ENCODE results near the gene AOPEP. TPM values are rescaled to one million over a fixed set of nuclear protein-coding genes. Genes with fewer than 3 reads are reported as not detected.

Gene AOPEP
- total RNA-seq, 5 donors from 2014 or later (not counting 1 experiment from before 2014, with no cell fraction given) = 10.4 to 14.8 (median 11.3) TPM

- Histone ChIP-seq H3K4me3 (ENCODE audit: control insufficient read depth in 1 of 2, extremely low read depth in 1 of 2, low read length in 1 of 2) (no peak overlapping the region), H3K36me3 (ENCODE audit: control insufficient read depth in 2 of 2, extremely low read depth in 1 of 2, insufficient read depth in 1 of 2, low read length in 1 of 2) (no peaks in the 10 kb centered on the region), H3K4me1 (ENCODE audit: control insufficient read depth in 1 of 2, extremely low read depth in 1 of 2, insufficient read depth in 2 of 2, low read length in 2 of 2) (no peaks in the 10 kb centered on the region), H3K27ac (ENCODE audit: low read length) (no peak overlapping the region), H3K27me3 (replicated peaks in 1 of 2; ENCODE audit: control insufficient read depth in 2 of 2, extremely low read depth in 1 of 2, insufficient read depth in 2 of 2, low read length in 1 of 2) (no peaks in the 10 kb centered on the region), H3K9me3 (no peaks in the 10 kb centered on the region)
- H3K27me3 Mint-ChIP-seq = no peaks in the 10 kb centered on the region
- ATAC-seq (replicated peaks in 1 of 4) (no peak), DNase-seq (no peak)
- ChIA-PET CTCF (no interaction called here), POLR2A (no interaction called here)
- WGBS (ENCODE audit: insufficient coverage) = 100% methylated on average over 1 of the region's 2 CpGs
- no peaks in the 10 kb centered on the region for H3K4me1 Mint-ChIP-seq
- H3K36me3 Mint-ChIP-seq = peaks cover 50% of the 10 kb centered on the region
- no peak overlapping the region for H3K4me3 Mint-ChIP-seq
- H3K9me3 Mint-ChIP-seq = no peaks in the 10 kb centered on the region
- no peak overlapping the region for H3K27ac Mint-ChIP-seq
Observed at GRCh38 chr9:94824411-94824810, 97.9 kb downstream of the AOPEP start.

- no peak overlapping the region for H3K4me3 Mint-ChIP-seq
- H3K4me1 Mint-ChIP-seq = peaks cover 0 to under 1% (median 0%) of the 10 kb centered on the region in 3 donors
- no peaks in the 10 kb centered on the region for H3K9me3 ChIP-seq
- no peaks in the 10 kb centered on the region for H3K27me3 Mint-ChIP-seq
- CTCF ChIA-PET = no interaction called here
- POLR2A ChIA-PET = no interaction called here
- WGBS (ENCODE audit: insufficient coverage) = 100% methylated on average over 3 of the region's 12 CpGs
- ATAC-seq (replicated peaks in 1 of 4) (no peak), DNase-seq (no peak)
- no peak overlapping the region for H3K27ac ChIP-seq (ENCODE audit: low read length)
- H3K4me1 ChIP-seq (ENCODE audit: control insufficient read depth in 1 of 2, extremely low read depth in 1 of 2, insufficient read depth in 2 of 2, low read length in 2 of 2) = no peaks in the 10 kb centered on the region
- no peaks in the 10 kb centered on the region for H3K27me3 ChIP-seq (replicated peaks in 1 of 2; ENCODE audit: control insufficient read depth in 2 of 2, extremely low read depth in 1 of 2, insufficient read depth in 2 of 2, low read length in 1 of 2)
- H3K9me3 Mint-ChIP-seq = no peaks in the 10 kb centered on the region
- no peak overlapping the region for H3K4me3 ChIP-seq (ENCODE audit: control insufficient read depth in 1 of 2, extremely low read depth in 1 of 2, low read length in 1 of 2)
- H3K27ac Mint-ChIP-seq = no peak overlapping the region
- peaks cover 53% of the 10 kb centered on the region for H3K36me3 Mint-ChIP-seq
- no peaks in the 10 kb centered on the region for H3K36me3 ChIP-seq (ENCODE audit: control insufficient read depth in 2 of 2, extremely low read depth in 1 of 2, insufficient read depth in 1 of 2, low read length in 1 of 2)
Observed at GRCh38 chr9:94824913-94825610, 98.6 kb downstream of the AOPEP start.

- no peak for ATAC-seq (replicated peaks in 1 of 4)
- CTCF ChIA-PET = interaction anchor here in 1 of 2 donors (0.8 kb wide), 1 partner anchor 1841 kb away, joined by 3 read pairs; no protein-coding TSS in a partner anchor
- Histone ChIP-seq H3K9me3 (no peaks in the 10 kb centered on the region), H3K4me3 (ENCODE audit: control insufficient read depth in 1 of 2, extremely low read depth in 1 of 2, low read length in 1 of 2) (no peak overlapping the region), H3K27ac (ENCODE audit: low read length) (no peak overlapping the region), H3K27me3 (replicated peaks in 1 of 2; ENCODE audit: control insufficient read depth in 2 of 2, extremely low read depth in 1 of 2, insufficient read depth in 2 of 2, low read length in 1 of 2) (no peaks in the 10 kb centered on the region), H3K4me1 (ENCODE audit: control insufficient read depth in 1 of 2, extremely low read depth in 1 of 2, insufficient read depth in 2 of 2, low read length in 2 of 2) (no peaks in the 10 kb centered on the region), H3K36me3 (ENCODE audit: control insufficient read depth in 2 of 2, extremely low read depth in 1 of 2, insufficient read depth in 1 of 2, low read length in 1 of 2) (no peaks in the 10 kb centered on the region)
- Mint-ChIP-seq H3K9me3 (no peaks in the 10 kb centered on the region), H3K4me1 (peaks cover 0 to 2% (median 0%) of the 10 kb centered on the region in 3 donors), H3K27me3 (no peaks in the 10 kb centered on the region), H3K4me3 (no peak overlapping the region), H3K36me3 (peaks cover 54% of the 10 kb centered on the region), H3K27ac (no peak overlapping the region)
- DNase-seq = no peak
- POLR2A ChIA-PET = no interaction called here
- no CpG with 5 or more reads among the region's 4 CpGs for WGBS (ENCODE audit: insufficient coverage)
Observed at GRCh38 chr9:94825611-94825958, 99.1 kb downstream of the AOPEP start.

- CTCF ChIA-PET = interaction anchor here in 1 of 2 donors (0.8 to 0.9 kb wide), 2 partner anchors 19 to 1841 kb away, joined by 3 read pairs; no protein-coding TSS in a partner anchor
- POLR2A ChIA-PET = no interaction called here
- Histone ChIP-seq H3K36me3 (ENCODE audit: control insufficient read depth in 2 of 2, extremely low read depth in 1 of 2, insufficient read depth in 1 of 2, low read length in 1 of 2) (no peaks in the 10 kb centered on the region), H3K9me3 (no peaks in the 10 kb centered on the region), H3K4me1 (ENCODE audit: control insufficient read depth in 1 of 2, extremely low read depth in 1 of 2, insufficient read depth in 2 of 2, low read length in 2 of 2) (no peaks in the 10 kb centered on the region), H3K4me3 (ENCODE audit: control insufficient read depth in 1 of 2, extremely low read depth in 1 of 2, low read length in 1 of 2) (no peak overlapping the region), H3K27ac (ENCODE audit: low read length) (no peak overlapping the region), H3K27me3 (replicated peaks in 1 of 2; ENCODE audit: control insufficient read depth in 2 of 2, extremely low read depth in 1 of 2, insufficient read depth in 2 of 2, low read length in 1 of 2) (no peaks in the 10 kb centered on the region)
- H3K4me3 Mint-ChIP-seq = no peak overlapping the region
- 95% methylated on average over 7 of the region's 9 CpGs for WGBS (ENCODE audit: insufficient coverage)
- H3K9me3 Mint-ChIP-seq = no peaks in the 10 kb centered on the region
- DNase-seq (no peak), ATAC-seq (replicated peaks in 1 of 4) (no peak)
- no peaks in the 10 kb centered on the region for H3K27me3 Mint-ChIP-seq
- peaks cover 0 to 2% (median 0%) of the 10 kb centered on the region in 3 donors for H3K4me1 Mint-ChIP-seq
- peaks cover 57% of the 10 kb centered on the region for H3K36me3 Mint-ChIP-seq
- H3K27ac Mint-ChIP-seq = no peak overlapping the region
Observed at GRCh38 chr9:94826044-94826443, 99.5 kb downstream of the AOPEP start.

- no peaks in the 10 kb centered on the region for H3K36me3 ChIP-seq (ENCODE audit: control insufficient read depth in 2 of 2, extremely low read depth in 1 of 2, insufficient read depth in 1 of 2, low read length in 1 of 2)
- ChIA-PET POLR2A (no interaction called here), CTCF (interaction anchor here in 1 of 2 donors (0.8 to 0.9 kb wide), 2 partner anchors 19 to 1842 kb away, joined by 3 read pairs; no protein-coding TSS in a partner anchor)
- peaks cover 0 to 6% (median 0%) of the 10 kb centered on the region in 3 donors for H3K9me3 Mint-ChIP-seq
- H3K27me3 ChIP-seq (replicated peaks in 1 of 2; ENCODE audit: control insufficient read depth in 2 of 2, extremely low read depth in 1 of 2, insufficient read depth in 2 of 2, low read length in 1 of 2) = no peaks in the 10 kb centered on the region
- no CpG with 5 or more reads among the region's 3 CpGs for WGBS (ENCODE audit: insufficient coverage)
- H3K36me3 Mint-ChIP-seq = peaks cover 62% of the 10 kb centered on the region
- H3K4me3 ChIP-seq (ENCODE audit: control insufficient read depth in 1 of 2, extremely low read depth in 1 of 2, low read length in 1 of 2) = no peak overlapping the region
- no peaks in the 10 kb centered on the region for H3K9me3 ChIP-seq
- no peaks in the 10 kb centered on the region for H3K27me3 Mint-ChIP-seq
- ATAC-seq (replicated peaks in 1 of 4) (no peak), DNase-seq (no peak)
- no peak overlapping the region for H3K27ac Mint-ChIP-seq
- H3K4me3 Mint-ChIP-seq = no peak overlapping the region
- H3K4me1 ChIP-seq (ENCODE audit: control insufficient read depth in 1 of 2, extremely low read depth in 1 of 2, insufficient read depth in 2 of 2, low read length in 2 of 2) = no peaks in the 10 kb centered on the region
- peaks cover 0 to 2% (median 0%) of the 10 kb centered on the region in 3 donors for H3K4me1 Mint-ChIP-seq
- no peak overlapping the region for H3K27ac ChIP-seq (ENCODE audit: low read length)
Observed at GRCh38 chr9:94826644-94827410, 100.3 kb downstream of the AOPEP start.

- Histone ChIP-seq H3K36me3 (ENCODE audit: control insufficient read depth in 2 of 2, extremely low read depth in 1 of 2, insufficient read depth in 1 of 2, low read length in 1 of 2) (no peaks in the 10 kb centered on the region), H3K4me3 (ENCODE audit: control insufficient read depth in 1 of 2, extremely low read depth in 1 of 2, low read length in 1 of 2) (no peak overlapping the region), H3K27me3 (replicated peaks in 1 of 2; ENCODE audit: control insufficient read depth in 2 of 2, extremely low read depth in 1 of 2, insufficient read depth in 2 of 2, low read length in 1 of 2) (no peaks in the 10 kb centered on the region), H3K9me3 (no peaks in the 10 kb centered on the region), H3K27ac (ENCODE audit: low read length) (no peak overlapping the region), H3K4me1 (ENCODE audit: control insufficient read depth in 1 of 2, extremely low read depth in 1 of 2, insufficient read depth in 2 of 2, low read length in 2 of 2) (no peaks in the 10 kb centered on the region)
- ChIA-PET POLR2A (no interaction called here), CTCF (no interaction called here)
- Mint-ChIP-seq H3K36me3 (peaks cover 57% of the 10 kb centered on the region), H3K27ac (no peak overlapping the region), H3K4me1 (peaks cover 0 to 2% (median 0%) of the 10 kb centered on the region in 3 donors), H3K4me3 (no peak overlapping the region), H3K27me3 (no peaks in the 10 kb centered on the region), H3K9me3 (peaks cover 0 to 6% (median 0%) of the 10 kb centered on the region in 3 donors)
- no peak for DNase-seq
- WGBS (ENCODE audit: insufficient coverage) = 96% methylated on average over 4 of the region's 8 CpGs
- ATAC-seq (replicated peaks in 1 of 4) = no peak
Observed at GRCh38 chr9:94827584-94828304, 101.2 kb downstream of the AOPEP start.

All from T-cell (primary cell).